Sciatic nerve (tissue), 2 donors: ENCODE data around the gene PEPD. TPM values are rescaled to one million over a fixed set of nuclear protein-coding genes. Genes with fewer than 3 reads are reported as not detected.

Experiments used
- ATAC-seq: fragments of 200-7000 bp; cut with Tn5 transposase; one replicate; pipeline ENCODE4 v1.9.1; 2020; ENCODE audit warnings: mild to moderate bottlenecking, moderate library complexity
- DNase-seq: peaks from one replicate; pipeline ENCODE4 v3.0.0-alpha.2; 2020; ENCODE audit warnings: low spot score
- intact Hi-C: fragments of 100-400 bp; cut with DNase I; formaldehyde crosslinking; loops from one replicate; pipeline ENCODE4 v1.14.2; 2022
- total RNA-seq: library from RNA; stranded (reverse); fragmentation: NEBNext Ultra II Directional; extraction: Animal tissue kit (Norgen Biotek cat#: 25700); gene quantifications from one replicate; pipeline ENCODE4 v1.2.1, GENCODE V29; 2021
- donor health status: DM: no; HTN: no; CAD: no.
- donor health status: DM: no; HTN: no; CAD: no.

The PEPD gene
- total RNA-seq, 1 donor from 2014 or later: 62.8 TPM

DNA sequence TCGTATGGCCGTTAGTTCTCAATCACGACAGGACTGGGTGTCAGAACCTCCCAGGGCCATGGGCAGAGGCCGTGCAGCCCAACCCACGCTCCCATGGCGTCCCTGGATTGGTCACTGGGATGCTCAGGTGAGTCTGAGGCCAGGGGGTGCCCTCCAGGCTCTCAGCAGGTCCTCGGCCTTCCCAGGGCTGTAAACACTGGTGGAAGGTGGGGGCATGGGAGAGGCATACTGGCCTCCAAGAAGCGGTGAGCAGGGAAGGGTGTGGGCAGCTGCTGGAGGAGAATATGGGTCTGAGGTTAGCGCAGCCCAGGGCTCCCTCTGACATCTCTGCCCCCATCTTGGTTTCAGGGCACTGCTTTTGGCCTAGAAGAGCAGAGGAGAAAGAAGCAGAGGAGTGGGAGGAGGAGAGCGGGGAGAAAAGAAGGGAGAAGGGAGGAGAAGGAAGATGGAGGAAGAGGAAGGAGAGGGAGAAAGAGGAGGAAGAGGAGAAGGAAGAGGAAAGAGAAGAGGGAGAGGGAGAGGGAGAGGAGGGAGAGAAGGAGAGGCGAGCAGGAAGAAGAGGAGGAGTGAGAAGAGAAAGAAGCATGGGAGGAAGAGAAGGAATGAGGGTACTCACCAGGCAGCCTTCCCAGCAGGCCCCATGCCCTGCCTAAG lies 85.8 kb downstream of the PEPD start:
- intact Hi-C loops: loop anchor here (10.0 kb wide), 1 partner anchor 339 kb away; no protein-coding TSS in a partner anchor
- DNase-seq (no peak), ATAC-seq (no peak)

DNA sequence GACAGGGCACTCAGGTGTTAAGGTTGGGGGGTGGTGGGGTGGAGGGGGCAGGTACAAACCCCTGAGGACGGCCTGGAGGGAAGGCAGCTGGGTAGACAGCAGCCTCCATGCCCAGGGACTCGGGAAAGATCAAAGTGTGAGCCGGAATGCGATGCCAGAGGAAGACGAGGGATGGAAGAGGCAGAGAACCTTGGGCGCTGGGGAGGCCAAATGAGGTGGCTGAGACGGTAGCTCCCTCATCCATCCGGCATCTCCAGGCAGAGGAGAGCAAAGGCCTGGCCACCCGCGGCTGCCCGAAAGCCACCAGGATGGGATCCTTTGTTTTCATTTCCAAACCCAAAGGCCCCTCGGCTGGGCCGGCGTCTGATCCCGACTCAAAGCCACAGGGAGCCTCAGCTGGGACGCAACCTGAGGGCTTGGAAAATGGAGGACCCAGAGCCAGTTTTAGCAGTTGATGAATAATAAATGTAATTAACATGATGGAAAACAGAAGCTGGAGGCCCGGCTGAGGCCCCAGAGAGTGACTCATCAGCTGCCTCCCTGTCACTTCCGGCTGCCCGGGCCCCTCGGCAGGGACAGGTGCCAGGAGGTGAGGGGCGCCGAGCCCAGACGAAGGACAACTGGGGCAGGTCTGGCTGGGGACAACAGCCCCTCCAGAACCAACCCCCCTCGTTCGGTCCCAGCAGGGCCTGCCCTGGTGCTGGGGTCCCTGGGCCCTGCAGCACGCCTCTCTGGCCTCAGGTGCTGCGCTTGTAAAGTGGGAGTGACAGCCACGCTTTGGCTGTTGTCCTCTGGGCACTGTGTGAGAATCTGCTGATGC lies 86.5 kb downstream of the PEPD start:
- intact Hi-C loops: loop anchor here (10.0 kb wide), 1 partner anchor 340 kb away; no protein-coding TSS in a partner anchor
- ATAC-seq (no peak), DNase-seq (no peak)

DNA sequence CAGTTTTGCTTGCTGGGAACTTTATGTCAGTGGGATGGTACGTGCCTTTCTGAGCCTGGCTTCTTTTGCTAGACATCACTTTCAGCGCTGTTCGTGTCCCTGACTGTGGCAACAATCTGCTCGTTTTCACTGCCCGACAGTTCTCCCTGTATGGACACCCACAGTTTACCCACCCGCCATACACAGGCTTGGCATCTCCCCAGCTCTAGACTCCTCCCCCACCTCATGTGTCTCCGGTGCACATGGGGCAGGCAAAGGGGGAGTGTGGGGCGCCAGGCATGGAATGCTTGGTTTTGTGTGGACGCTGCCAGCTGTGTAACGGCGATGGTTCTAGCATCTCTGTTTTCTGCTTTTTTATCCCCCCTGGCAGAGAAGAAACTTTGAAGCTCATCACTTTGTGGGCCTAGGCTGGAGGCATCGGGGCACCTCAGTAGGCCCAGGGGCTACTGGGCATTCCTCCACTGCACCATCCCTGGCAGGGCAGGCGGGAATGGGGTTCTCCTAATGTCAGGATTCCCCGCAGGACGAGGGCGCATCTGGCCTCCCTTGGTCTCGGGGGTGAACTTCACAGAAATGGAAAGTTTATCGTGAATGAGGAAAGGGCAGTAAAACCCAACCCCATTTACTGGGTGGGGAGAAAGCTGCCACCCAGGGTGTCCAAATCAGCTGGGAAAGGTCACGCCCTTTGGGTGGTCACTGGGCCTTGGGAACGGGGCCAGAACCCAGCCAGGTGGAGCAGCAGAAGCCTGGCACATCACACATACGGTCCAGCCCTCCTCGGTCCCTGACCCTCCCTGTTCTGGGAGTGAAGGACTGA lies 87.3 kb downstream of the PEPD start:
- DNase-seq: no peak
- no peak for ATAC-seq
- intact Hi-C loops: loop anchor here (10.0 kb wide), 1 partner anchor 341 kb away; no protein-coding TSS in a partner anchor

DNA sequence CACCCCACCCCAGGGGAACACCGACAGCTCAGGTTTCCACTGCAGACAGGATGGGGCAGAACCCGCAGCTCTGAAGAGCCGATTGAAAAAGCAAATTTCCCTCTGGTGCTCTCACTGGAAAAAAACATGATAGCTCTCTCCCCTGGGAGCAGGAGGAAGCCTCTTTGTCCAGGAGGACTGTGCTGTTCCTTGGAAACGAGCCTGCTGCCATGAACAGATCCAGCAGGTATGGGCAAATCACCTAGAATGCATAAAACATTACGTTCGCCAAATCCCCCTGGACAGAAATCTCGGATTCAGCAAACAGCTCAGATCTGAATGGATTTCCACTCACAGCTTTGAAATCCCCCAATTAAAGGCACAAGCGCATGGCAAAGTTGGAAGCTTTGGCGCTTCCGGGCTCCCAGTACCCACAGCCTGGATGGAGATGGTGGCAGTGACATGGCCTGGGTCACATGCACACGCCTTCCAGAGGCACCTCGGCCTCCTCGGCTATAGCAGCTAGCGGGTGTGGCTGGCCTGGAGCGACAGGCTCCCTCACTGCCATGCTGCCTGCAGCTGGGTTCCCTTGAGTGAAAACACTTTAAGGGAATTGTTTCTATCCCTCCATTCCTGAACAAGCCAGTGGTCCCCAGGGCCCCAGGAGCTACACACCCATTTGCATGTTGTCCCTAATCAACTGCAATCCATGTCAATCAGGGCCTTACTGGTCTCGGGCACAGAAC lies 89.0 kb downstream of the PEPD start:
- DNase-seq: no peak
- intact Hi-C loops: loop anchor here (10.0 kb wide), 1 partner anchor 342 kb away; no protein-coding TSS in a partner anchor
- ATAC-seq: no peak

DNA sequence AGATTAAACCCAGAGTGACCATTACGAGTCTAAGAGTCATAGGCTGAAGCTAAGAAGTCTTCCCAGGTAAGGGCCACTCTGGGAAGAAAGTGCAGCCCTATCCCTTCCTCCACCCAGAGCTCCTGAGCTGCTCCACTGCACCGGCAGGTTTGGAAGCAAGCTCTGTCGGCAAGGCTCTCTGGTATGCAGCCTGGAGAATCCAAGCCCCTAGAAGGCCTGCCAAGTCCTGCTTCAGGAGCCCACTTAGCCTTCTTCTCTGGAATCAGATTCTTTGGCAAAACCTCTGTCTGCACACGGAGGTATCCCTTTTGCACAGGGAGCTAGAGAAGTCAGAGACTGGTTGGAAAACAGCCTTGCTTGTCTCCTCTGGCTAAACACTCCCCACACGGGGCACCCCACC lies 89.6 kb downstream of the PEPD start:
- no peak for ATAC-seq
- DNase-seq: no peak
- intact Hi-C loops: loop anchor here (10.0 kb wide), 1 partner anchor 343 kb away; no protein-coding TSS in a partner anchor

DNA sequence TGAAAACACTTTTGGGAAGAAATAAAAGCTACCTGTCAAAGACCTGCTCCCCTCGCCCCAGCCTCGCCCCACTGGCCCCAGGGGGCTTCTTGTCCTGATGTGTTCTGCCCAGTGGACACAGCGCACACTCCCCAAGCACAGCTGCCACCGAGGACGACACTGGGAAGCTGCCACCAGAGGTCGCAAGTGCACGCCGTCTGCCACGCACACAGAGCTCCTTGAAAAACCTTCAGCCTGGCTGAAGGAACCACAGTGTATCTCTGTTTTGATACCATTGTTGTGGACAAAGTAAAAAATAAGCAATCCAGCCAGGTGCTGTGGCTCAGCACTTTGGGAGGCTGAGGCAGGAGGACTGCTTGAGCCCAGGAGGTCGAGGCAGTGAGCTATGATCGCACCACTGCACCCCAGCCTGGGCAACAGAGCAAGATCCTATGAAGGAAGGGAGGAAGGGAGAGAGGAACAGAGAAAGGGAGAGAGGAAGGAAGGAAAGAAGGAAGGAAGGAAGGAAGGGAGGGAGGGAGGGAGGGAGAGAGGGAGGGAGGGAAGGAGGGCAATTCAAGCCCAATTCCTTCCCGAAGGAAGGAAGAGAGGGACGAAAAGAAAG lies 90.8 kb downstream of the PEPD start:
- intact Hi-C loops: loop anchor here (10.0 kb wide), 1 partner anchor 344 kb away; no protein-coding TSS in a partner anchor
- ATAC-seq: peak; percentile 76
- peak; percentile 80 for DNase-seq

DNA sequence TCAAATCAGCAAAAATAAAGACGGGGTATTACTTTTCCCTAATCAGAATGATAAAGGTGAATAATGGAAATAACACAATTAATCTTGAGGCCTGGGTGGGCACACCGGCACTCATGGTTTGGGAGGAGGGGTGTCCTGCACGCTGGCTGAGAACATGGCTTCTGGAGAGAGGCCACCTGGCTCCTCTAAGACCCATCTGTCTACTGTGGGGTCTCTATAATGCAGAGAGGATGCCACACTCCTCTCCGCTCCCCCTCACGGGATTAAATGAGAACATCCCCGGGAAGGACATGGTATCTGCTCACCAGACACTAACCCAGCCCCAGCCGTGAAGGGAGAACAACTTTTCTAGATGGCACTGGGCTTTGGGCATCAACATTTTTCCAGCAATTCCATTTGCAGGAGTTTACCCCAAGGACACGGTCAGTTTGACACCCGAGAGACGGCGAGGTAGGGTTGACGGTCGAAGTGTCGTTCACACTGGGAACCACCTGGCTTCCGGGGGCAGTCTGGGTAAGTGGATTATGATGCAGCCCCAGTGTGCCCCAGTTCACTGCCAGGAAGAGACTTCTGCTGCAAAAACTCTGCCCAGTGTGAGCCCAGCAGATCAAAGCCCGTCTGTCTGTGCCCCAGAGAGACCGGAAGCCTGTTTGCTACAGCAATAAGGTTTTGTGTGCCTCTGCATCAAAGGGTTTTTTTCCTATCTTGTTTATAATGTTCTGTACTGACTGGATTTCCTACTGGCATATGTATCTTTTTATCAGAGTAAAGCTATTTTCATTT lies 91.5 kb downstream of the PEPD start:
- no peak for ATAC-seq
- intact Hi-C loops: loop anchor here (10.0 kb wide), 1 partner anchor 345 kb away; no protein-coding TSS in a partner anchor
- DNase-seq: no peak

DNA sequence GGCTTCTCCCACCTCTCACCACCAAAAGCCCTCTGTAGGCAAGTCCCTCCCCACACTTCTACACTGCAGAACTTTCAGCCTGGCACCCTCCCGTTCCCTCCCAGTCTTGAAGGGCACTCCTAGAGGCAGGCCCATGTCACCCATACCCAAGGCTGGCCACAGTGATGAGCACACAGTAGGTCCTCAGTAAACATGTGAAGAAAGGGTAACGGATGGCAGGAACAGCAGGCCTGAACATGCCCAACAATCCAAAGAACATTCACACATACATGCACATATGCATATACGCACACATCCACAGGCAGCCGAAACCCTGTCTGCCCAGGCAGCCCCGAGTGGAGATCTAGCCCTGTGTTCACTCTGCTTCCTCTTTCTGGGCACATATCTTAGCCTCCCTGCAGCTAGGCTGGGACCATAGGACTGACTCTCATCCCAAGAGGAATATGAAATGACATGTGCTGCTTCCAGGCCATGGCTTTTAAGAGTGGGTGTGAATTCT lies 92.9 kb downstream of the PEPD start:
- ATAC-seq (no peak), DNase-seq (no peak)
- intact Hi-C loops: no loop called here

DNA sequence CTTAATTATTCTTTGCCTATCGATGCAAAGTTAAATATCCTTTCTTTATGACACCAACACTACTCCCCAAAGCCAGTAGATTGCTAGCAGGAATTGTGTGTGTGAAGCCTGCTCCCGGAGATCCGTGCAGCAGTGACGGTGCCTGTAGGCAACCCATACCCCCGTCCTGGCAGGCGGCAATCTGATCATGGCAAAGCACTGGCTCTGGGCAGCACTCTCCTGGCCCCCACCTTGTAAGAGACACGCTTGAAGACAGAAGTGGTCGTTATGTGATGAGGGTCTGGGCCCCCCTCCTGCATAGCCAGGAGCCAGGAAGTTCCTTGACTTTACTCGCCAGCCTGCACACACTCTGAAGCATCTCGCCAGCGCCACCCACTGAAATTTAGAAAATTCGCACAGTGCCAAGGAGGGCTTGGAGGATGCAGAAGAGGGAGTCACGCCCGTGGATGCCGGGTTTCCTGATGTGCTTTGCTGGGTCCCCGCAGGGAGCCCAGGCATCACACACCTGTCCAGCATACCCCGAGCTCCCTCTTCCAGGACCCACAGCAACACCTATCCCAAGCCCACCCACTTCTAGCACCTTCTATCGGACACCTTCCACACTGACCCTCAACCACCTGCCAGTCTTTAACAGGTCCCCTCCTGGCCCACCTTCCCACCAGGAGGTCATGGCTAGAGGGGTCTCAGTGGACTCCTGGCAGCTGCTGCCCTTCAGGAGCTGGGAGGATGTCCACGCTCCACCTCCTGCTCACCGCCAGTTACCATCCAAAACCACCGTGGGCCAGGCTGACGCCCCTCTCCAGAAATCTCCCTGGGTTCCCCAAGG lies 93.6 kb downstream of the PEPD start:
- intact Hi-C loops: no loop called here
- ATAC-seq (no peak), DNase-seq (no peak)

DNA sequence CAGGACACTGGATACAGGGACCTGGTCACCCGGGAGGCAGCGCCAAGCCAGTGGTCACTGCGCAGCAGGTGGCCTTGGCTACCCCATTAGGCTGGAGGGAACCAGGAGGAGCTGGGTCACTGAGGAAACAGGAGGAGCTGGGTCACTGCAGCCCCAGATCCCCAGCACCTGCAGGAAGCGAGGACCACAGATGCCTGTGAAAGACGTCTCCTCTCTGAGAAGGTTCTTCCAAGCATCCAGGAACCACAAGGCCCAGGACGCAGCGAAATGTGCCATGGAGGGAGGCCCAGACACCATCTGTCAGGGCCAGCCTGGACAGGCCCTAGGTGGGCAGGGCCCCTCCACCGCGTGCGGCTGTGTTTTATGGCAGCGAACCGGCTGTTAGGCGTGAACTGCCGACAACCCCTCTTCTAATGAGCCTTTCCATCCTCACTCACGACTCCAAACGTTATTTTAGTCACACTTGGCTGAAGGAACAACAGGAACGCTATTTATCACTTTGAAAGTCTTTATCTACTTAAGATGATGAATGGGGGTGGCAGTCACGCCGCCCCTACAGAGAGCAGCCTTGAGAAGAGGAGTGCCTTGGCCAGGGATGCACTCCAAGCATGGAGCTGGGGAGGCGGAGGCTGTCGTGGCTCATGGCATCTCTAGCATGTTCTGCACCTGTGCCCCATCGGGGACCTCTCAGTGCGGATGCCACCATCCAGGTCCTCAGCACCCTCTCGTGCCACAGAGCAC lies 94.8 kb downstream of the PEPD start:
- ATAC-seq (no peak), DNase-seq (no peak)
- intact Hi-C loops: no loop called here

DNA sequence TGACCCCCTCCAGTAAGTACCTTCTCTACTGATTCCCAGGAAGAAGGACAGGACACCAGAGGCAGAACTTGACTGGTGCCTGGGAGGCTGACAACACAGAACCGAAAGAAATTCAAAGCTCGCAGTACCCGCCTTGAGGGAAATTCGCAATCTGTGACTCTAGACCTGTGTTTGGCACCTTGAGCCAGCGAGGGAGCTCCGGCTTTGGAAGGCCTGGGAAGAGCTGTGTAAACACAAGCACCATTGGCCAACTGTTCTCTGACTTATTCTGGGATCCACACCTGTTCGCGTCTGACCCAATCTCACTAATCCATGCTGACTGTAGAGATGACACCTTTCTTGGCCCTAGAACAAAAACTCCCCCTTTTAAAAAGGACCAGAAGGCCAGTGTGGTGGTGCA lies 97.4 kb downstream of the PEPD start:
- intact Hi-C loops: no loop called here
- no peak for DNase-seq

DNA sequence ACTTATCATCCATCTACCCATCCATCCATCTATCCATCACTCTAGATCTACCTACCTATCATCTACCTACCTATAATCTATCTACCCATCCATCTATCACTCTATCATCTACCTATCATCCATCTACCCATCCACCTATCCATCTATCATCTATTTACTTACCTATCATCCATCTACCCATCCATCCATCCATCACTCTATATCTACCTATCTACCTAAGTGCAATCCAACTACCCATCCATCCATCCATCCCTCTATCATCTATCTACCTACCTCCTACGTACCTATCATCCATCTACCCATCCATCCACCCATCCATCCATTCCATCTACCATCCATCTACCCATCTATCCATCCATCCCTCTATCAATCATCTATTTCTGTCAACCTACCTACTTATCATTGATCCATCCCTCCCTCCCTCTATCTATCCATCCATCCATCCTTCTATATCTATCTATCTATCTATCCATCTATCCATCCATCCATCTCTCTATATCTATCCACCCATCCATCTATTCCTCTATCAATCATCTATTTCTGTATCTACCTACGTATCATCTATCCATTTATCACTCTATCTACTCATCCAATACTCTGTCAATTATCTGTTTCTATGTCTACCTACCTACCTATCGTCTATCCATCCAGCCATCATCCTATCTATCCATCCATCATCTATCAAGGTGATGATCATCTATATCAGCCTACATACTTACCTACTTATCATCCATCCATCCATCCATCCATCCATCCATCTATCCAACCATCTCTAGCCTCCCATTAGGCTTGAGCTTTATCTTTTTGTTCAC lies 99.0 kb downstream of the PEPD start:
- ATAC-seq: no peak
- intact Hi-C loops: no loop called here
- no peak for DNase-seq

More for the DNA sequence above, 97.4 kb downstream of the PEPD start:
- no peak for ATAC-seq

DNA sequence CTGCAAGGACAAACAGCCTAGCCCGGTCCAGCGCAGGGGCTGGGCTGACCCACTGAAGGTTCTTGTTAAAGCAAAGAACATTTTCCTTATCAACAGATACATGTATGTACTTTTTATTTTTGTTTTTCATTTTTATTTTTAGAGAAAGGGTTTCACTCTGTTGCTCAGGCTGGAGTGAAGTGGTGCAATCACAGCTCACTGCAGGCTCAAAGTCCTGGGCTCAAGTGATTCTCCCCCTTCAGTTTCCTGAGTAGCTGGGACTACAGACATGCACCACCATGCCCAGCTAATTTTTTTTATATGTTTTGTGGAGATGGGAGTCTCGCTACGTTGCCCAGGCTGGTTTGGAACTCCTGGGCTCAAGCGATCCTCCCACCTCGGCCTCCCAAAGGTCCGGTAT lies 100.2 kb downstream of the PEPD start:
- ATAC-seq: no peak
- intact Hi-C loops: no loop called here
- DNase-seq: no peak

DNA sequence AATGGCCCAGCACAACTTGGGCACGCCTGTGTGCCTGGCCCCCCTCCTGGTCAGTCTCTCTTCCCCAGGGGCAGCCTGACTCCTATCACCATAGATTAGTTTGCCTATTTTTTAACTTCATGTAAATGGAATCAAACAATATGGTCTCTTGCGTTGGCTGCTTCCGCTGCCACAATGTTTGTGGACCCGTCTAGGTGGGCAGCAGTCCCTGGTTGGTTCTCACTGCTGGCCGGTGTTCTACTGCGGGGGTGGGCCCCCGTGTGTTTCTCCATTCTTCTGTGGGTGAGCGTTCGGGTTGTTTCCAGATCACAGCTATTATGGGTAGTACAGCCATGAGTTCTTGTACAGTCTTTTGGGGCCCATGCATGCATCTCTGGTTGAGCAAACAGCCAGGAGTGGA lies 100.8 kb downstream of the PEPD start:
- DNase-seq (no peak), ATAC-seq (no peak)
- intact Hi-C loops: no loop called here

DNA sequence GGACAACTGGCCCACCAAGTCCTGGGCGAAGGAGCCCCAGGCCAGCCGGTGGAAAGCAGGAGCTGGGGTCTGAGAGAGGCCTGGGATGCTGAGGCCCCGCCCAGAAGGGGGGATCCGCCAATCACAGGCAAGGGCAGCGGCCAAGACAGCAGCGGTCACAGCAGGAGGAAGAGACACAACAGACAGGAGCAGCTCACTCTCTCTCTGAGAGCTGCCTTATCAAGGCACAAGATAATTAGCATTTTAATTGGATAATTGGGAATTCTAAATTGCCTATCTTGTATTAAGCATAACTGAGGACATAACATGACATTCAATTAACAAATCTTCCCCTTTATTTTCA lies 101.8 kb downstream of the PEPD start:
- DNase-seq (no peak), ATAC-seq (no peak)
- intact Hi-C loops: no loop called here
